CD4-positive, alpha-beta T cell treated with Interferon gamma for 1 hour (primary cell): ENCODE data around the gene KATNB1.

Source experiments
- DNase-seq: peaks from one replicate; pipeline ENCODE4 v3.0.0-alpha.2; 2020

KATNB1 gene

DNA sequence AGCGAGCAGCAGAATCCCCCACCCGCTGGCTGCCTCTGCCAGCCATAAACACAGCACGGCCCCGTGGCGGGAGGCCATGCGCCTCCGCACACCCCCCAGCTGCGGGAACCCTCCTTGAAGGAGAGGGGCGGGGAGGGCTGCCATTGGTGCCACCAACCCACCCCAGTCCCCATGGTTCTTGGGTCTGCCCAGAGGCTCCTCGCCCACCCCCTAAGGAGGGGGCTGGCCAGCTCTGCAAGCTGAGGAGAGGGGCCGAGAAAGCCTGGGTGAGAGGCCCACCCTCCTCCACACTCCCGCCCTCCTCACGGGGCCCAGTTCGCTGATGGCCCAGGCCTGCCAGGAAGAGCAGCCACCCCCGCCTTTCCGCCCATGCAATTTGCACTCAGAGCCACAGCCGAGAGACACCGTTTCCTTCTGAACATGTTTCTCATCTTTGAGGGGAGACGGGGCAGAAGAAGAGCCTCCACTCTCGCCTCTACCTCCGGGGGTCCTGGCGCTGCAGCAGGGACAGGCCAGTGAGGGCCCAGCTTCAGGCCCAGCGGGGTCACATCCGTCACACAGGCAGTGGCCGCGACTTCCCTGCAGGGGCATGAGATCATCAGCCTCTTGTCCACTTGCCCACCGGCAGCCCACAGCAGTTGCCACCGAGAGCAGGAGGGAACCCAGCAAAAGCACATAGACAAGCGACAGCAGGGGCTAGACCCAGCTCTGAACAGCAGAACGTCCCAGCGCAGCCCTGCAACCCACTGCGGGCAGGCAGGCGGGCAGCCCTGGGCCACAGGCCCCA, 23.0 kb downstream of the KATNB1 start:
- no peak for DNase-seq

DNA sequence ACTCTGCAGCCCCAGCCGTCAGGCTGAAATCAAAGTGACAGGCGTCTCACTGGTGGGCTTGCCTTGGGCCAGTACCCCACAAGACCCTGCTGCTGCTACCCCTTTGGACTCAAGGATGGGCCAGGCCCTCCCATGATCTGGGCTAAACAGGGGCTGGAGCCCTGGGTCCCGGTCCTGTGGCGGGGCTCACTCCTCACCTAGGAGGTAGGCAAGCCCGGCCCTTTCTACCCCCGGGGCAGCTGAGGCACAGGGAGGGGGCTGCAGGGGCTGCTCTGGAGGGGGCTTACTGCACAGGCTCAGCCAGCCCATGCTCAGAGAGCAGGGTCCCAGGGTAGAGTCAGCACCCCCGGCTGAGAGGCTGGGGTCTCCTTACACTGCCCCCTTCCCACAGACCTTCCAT, 23.6 kb downstream of the KATNB1 start:
- DNase-seq, result no peak

DNA sequence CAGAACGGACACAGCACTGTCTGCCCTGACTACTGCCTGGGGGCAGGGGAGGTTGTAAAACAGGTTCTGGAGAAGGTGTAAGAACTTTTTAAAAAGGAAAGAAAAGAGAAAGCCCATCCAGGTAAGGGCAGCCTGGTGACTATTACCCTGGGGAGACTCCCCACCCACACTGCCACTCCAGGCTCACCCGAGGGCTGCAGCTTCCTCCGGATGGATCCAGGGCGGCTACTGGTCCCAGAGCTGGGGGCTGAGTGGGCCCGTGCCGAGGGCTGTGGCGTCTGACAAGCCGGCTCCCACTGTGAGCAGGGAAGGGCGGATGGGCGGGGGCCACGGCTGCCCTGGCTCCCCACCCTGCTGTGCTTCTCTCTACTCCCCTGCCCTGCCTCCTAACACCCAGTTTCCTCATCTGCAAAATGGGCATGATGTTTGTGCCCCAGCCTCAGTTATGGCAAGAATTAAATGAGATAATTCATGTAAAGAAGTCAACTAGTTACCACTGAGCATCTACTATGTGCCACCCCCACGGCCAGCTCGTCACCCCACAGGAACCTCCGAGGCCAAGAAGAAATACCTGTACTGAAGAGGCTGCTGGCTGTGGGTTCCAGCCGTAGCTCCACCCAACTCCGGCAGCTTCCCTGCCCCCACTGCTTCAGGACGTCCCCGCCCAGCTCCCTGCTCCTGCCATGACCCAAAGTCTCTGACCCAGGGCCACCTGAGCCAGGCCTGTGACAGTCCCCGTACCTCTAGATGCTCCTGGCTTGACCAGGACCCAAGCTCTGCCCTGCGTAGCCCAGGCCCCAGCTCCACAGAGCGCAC, 24.2 kb downstream of the KATNB1 start:
- no peak for DNase-seq

DNA sequence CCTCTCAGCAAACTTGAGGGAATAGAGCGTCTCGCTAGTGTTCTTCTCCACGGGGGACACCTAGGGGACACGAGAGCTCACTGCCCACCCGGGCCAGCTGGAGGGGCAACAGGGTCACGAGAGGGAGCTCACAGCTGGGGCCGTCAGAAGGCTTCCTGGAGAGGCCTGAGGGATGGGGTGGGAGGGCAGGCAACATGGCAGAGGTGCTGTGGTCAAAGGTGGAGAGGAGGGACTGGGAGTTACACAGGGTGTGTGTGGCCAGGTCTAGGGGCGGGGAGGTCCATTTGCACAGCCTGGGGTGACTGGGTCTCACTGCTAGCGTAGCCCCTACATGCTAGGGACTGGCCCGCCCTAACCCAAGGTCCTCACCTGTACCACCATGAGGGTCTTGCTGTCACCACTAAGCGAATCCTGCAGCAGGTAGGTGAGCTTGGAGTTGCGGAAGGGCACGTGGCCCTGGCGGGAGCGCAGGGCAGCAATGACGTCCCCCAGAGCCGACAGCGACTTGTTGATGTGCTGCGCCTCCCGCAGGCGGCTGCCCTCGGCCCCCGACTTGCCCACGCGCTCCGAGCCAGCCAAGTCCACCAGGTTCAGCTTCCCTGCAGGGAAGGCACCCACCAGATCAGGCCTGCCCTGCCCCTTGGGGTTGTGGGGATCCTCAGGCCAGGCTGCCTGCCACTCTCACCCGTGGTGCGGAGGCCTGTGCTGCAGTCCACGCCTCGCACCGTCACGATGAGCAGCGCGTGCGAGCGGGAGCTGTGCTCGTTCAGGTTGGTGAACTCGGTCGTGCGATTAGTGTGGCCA, 25.0 kb downstream of the KATNB1 start:
- DNase-seq, result no peak

DNA sequence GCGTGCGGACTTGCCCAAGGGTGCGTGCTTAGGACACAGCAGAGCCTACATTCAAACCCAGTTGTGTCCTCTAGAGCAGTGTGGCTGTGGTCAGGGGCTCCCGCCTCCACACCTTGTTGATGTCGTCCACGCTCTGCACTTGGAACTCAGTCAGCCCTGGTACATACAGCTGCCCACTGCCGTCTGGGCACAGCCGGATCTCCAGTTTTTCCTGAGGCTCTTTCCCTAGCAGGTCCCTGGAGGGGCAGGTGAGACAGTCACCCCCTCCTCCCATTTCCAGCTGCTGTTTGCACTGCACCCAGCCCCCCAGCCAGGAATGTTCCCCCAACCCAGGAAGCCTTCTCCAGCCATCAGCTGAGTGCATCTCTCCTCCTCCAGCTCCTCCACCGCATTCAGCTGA, 25.7 kb downstream of the KATNB1 start:
- no peak for DNase-seq

DNA sequence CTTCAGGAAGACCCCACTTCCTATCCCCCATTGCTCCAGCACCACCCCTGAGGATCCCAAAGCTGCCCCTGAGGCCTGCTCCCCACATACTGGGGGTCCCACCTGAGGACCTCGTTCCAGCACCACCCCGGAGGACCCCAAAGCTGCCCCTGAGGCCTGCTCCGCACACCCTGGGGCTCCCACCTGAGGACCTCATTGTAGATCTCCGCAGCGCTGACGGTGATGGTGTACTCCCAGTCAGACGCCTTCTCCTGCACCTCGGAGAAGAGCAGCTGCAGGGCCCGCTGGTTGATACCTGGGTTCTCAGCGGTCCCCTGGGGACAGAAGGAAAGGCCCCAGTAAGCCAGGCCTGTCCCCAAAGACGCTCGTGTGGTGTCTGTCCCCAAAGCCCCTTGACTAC, 26.4 kb downstream of the KATNB1 start:
- no peak for DNase-seq

DNA sequence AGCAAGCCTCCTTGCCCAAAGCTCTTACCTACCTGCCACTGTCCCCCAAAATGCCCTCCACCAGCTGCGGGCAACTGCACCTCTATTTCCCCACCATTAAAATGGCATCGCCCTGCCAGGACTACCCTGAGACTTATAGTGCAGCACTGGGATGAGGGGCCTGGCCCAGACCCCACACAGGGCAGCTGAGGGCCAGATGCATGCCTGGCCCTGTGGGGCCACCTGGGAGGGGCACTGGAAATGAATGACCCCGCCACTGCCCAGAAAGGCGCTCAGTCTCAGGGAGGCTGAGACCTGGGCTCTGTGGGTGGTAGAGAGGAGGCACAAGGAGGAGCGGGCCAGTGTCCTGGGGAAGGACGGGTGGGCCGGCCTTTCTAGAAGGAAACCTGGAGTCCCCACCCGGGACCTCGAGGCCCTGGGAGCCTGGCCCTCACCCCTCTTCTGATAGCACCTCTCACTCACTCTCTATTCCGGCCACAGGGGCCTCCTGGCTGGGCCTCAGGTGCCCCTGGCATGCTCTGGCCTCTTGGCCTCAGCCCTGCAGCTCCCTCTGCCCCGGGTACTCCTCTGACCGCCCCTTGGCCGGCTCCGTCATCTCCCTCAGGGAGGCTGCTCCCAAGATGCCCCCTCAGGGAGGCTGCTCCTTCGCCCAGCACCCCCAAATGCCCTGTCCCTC, 26.9 kb downstream of the KATNB1 start:
- no peak for DNase-seq

DNA sequence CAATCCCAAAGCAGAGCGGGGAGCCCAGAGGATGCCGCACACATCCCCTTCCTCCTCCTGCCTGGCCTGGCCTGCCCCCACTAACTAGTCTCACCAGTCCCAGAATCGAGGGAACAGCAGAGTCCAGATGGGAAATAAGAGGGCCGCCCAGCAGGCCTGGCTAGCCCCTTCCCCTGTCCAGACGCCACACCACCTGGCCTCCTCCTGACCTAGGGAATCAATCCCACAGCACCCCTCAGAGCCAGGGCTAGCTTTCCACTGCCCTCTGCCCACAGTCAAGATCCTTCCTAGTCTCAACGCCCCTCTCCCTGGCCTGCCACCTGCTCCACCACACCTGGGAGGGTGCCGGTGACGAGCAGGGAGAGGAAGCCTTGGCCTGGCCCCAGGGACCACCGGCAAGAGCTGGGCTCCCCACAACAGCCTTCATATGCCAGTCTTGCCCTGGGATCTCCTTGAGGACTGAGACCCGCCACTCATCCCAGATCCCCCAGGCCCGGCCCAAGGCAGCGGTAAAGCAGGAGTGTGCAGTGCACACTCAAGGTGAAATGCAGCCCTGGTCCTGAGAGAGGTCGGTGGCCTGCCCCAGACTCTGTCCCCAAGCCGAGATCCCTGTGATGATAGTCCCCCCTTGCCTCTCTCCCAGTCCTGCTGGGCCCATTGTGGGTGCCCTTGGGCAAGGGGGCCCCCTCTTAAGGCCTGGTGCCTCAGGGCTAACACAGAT, 27.9 kb downstream of the KATNB1 start:
- no peak for DNase-seq

DNA sequence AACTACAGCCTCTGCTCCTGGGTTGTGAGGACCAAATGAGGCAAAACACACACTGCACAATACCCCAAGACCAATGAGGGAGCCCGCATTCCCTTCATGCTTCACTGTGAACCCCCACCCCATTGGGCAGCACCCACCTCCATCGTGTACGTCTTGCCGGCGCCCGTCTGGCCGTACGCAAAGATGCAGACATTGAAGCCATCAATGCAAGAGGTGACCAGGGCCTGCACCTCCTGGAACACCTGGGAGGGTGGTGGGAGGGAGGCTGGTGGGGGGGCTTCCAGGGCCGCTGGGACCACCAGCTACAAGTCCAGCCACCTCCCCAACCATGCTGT, 28.4 kb downstream of the KATNB1 start:
- no peak for DNase-seq

DNA sequence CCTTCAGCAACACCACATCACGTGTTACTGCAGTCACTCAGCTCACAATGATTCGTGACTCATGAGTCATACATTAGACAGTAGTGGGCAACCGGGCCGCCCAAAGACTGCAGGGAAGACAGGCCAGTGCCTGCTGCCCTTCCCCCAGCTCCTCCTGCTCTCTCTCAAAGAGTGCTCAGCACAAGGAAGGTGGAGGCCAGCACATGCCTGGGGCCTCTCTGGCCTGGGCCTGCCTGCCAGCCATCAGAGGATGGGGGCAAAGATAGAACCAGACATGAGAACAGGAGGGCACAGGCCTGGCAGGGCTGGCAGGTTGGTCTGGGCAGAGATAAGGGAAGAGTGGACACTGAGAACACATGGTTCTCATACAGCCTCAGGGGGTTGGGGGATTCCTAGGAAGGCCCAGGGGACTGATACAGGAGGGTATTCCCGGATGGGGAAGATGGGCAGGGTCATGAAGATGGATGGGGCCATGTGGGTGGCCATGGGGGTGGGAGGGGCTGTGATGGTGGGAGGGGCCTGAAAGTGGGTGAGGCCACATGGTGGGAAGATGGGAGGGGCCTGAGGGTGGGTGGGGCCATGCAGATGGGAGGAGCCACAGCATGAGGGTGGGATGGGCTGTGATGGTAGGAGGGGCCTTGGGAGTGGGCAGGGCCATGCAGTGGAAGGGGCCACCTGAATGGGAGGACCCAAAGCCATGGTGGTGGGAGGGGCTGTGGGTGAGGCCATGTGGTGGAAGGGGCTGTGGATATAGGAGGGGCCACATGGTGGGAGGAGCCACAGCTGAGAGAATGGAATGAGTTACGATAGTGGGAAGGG, 29.0 kb downstream of the KATNB1 start:
- DNase-seq, result peak; percentile 39

DNA sequence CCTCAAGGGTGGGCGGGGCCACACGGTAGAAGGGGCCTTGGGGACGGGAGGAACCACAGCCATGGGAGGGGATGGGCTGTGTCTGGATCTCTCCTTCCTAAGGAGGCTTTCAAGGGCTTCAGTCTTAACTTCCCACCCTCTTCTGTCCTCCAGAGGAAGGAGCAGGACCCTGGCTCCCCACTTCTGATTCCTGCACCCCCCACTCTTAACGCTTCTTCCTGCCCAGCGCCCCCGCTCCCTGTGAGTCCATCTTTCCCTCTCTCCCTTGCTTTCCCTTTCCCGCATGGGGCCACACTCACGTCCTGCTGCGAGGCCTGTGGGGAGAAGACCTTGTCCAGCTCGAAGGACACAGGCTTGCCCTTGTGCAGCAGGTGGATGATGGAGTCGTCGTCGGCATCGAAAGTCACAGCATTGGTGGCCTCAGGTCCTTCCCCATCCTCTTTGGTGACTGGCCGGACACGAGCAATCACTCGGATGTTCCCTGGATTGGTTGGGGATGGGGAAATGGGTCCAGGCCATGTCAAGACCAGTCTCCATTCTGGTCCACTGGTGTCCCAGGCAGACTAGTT, 29.7 kb downstream of the KATNB1 start:
- no peak for DNase-seq

DNA sequence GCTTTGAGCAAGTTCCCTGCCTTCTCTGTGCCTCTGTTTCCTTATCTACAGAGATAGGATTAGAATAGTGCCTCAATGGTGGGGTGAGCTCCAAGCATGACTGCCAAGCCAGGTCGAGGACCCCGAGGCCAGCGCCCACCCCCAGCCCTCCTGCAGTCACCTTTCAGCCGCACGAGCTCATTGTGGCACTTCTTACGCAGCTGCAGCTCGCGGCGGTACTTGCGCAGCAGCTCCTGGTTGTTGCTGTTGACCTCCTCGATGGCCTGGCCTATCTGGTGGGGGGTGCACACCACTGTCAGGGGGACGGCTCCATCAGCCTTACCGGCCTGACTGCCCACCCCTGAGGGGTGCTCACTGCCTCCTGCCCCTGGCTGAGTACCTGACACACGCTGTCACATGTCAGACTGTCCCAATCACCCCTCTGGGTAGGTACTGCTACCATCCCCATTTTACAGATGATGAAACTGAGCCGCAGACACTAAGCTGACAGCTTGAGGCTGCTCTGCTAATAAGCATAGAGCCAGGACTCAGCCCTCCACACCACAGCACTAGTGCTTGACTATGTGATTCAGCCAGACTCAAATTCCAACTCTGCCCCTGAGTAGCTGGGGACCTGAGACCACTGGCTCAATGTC, 31.3 kb downstream of the KATNB1 start:
- DNase-seq, result no peak

DNA sequence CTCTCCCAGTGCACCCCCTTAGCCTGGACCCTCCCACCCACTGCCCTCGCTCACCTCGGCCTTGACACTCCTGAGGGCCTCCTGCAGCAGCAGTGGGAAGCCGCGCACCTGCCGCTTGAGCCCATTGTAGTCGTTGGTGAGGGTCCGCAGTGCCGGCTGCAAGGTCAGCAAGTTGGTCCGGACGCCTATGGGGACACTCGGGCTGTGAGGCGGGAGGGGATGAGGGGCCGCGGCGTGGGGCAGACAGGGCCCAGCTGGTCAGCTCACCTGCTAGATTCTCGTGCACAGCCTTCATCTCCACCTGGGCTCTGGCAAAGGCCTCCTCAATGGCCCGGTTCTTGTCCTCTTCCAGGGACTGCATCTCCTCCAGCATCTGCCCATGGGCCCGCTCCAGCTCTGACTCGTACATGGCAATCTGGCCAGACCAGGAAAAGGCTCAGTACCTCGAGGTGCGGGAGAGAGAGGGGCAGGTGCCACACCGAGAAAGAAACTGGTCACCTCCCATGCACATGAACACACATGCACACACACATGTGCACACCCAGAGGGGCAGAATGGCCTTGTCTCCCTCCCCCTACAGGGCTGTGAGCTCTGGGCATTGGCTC, 34.1 kb downstream of the KATNB1 start:
- no peak for DNase-seq

DNA sequence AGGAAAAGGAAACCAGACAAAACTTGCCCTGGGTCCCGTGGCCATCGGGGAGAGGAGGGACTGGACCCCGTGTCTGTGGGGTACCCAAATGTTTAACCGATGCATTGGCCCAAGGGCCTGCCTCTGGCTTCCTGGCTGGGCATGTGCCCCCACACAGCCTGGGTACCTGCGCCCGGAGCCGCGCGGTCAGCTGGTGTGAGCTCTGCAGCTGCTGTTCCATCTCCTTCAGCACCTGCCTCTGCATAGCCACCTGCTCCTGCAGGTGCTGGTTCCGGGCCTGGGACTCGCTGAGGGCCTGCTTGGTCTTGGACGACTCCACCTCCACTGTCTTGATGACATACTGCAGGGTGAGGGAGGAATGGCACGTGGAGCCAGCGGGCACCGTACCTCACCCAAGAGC, 34.8 kb downstream of the KATNB1 start:
- DNase-seq, result no peak

DNA sequence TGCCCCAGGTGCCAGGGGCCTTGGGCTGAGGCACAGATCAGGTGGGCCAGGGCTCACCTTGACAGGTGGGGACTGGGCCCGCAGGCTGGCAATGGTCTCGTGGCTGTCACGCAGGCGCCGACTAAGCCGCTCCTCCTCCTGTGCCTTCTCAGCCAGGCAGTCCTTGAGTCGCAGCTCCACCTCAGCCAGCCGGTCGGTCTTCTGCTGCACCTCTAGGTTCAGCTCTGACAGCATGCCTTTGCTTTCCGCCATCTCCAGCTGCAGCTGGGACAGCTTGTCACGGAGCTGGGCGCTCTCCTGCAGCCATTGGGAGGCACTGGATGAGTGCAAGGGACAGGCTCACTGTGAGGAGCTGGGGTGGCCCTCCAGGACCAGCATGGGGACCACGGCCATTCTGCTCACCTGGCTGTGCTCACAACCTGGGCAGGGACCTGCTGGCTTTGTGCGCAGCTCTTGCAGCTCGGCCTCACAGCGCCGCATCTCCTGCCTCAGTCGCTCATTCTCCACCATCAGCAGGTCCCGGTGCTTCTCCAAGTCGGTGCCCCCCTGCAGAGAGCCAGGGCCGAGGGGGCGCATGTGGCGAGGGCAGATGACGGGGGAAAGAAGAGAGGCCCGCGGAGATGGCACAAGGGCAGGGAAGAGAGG, 35.7 kb downstream of the KATNB1 start:
- no peak for DNase-seq

DNA sequence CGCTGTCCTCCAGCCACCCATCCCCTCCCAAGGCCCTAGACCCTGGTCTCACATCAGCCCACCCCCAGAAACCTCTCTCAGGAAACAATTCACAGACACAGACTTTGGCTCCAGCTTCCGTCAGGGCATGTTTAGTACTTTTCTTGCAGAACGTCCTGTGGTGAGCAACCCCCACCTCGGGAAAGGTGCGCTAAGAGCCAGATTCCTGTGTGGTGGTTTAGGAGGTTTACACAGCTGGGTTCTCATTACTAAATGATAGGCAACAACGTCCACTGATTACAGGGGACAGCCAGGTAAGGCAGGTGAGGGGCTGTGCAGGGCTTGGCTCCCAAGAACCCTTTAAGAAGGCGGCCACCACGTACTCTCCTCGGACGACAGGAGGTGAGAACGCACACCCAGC, 37.4 kb downstream of the KATNB1 start:
- DNase-seq, result no peak

DNA sequence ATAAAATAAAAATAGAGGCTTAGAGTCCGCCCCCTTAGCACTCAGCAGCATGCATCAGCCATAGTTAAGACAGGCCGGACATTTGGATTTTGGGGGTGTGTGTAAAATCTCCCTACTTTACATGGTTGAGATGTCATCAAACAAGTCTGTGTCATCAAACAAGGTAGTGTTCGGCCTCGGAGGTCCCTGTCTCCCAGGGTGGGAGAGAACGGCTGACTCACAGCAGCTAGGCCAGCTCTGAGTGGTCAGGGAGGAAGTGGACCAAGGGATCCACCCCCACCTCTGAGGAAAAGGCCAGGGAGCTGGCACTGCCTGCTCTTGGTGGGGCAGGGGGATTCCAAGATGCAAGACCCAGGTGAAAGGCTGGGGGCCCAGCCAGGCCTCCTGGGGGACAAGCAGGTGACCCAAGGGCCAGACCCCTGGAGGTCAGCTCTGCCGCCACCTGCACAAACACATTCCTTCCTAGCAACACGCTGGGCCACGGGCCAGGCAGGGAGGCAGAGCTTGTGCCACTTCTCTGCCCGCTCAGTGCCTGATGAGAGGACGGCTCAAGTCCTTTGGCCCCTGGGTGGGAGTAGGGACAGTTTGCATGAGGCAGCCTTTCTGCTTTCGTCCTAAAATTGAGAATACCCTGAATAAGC, 38.2 kb downstream of the KATNB1 start:
- DNase-seq, result no peak

DNA sequence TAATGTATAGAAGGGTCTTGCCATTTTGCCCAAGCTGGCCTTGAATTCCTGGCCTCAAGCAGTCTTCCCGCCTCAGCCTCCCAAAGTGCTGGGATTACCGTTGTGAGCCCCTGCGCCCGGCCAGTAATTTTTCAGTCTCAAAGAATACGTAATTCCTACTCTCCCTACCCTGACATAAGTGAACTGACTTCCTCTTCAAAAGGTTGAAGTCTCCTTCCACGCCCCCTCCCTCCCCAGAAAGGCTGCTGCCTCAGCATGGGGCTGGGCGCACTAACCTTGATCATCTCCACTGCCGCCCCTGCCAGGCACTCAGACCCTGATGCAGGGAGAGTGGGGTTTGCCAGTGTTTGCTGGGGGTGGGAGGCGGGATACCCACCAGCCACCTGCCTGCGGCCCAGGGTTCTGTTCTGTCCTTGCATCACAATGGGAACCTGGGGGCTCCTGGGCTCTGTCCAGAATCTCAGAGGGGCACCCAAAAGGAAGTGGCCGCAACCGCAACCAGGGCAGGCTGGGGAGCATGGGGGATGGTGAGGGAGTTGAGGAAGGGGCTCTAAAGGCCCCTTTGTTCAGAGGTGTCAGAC, 39.2 kb downstream of the KATNB1 start:
- DNase-seq, result no peak
